ENCODE measurements around the gene TNF.

DNA sequence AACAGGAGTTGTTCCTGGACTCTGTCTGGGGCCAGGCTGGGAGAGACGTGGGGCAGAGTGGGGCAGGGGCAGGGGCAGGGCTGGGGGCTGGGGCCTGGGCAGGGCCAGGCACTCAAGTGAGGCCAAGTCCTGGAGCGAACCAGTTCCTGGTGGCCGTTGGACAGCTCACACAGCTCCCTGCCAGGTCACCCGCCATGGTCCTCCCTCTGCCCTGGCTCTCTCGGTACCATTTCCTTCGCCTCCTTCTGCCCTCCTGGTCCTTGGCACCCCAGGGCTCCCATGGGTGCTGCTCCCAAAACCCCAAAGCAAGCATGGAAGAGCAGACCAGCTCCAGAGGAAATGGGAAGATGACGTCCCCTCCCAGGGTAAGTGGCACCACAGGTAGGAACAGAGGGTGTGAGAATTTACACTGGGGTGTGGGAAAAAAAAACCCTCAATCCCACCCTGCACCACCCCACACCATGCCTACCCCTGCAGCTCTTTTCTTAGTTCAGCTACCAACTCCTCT, 46.5 kb upstream of the TNF start, which contains the start of gene MCCD1:
- TF ChIP-seq, protein P1, sequence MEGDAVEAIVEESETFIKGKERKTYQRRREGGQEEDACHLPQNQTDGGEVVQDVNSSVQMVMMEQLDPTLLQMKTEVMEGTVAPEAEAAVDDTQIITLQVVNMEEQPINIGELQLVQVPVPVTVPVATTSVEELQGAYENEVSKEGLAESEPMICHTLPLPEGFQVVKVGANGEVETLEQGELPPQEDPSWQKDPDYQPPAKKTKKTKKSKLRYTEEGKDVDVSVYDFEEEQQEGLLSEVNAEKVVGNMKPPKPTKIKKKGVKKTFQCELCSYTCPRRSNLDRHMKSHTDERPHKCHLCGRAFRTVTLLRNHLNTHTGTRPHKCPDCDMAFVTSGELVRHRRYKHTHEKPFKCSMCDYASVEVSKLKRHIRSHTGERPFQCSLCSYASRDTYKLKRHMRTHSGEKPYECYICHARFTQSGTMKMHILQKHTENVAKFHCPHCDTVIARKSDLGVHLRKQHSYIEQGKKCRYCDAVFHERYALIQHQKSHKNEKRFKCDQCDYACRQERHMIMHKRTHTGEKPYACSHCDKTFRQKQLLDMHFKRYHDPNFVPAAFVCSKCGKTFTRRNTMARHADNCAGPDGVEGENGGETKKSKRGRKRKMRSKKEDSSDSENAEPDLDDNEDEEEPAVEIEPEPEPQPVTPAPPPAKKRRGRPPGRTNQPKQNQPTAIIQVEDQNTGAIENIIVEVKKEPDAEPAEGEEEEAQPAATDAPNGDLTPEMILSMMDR (IDR thresholded peaks at IDR 0.05; ENCODE audit: low read depth, low read length, poor library complexity, severe bottlenecking), result no peak
- TF ChIP-seq EZH2phosphoT487 (IDR thresholded peaks at IDR 0.05; ENCODE audit: borderline replicate concordance, low read length), result no peak
